IMR-90 (cell line): ENCODE measurements around the gene AK1. TPM values are rescaled to one million over a fixed set of nuclear protein-coding genes. Genes with fewer than 3 reads are reported as not detected.

Experiments
- ATAC-seq: fragments of 200-7000 bp; cut with Tn5 transposase; 2 replicates; pipeline ENCODE4 v1.9.1; 2020; ENCODE audit warnings: low read depth, mild to moderate bottlenecking, moderate library complexity
- BruUV-seq: library from RNA; stranded (reverse); fragments of 400-500 nt; replicated peaks from 2 replicates; lab custom pipeline; 2021; lab: Mats Ljungman, UMichigan
- CTCF ChIA-PET: fragments of 300-600 bp; formaldehyde crosslinking; extraction: SDS; loops from one replicate; lab custom pipeline; 2021; ENCODE audit warnings: antibody characterized with exemption; lab: Yijun Ruan, JAX
- POLR2A ChIA-PET: fragments of 300-600 bp; sonication (Branson Sonifier 250); formaldehyde crosslinking; loops from one replicate; lab custom pipeline; 2022; ENCODE audit warnings: antibody characterized with exemption; ENCODE audit not compliant: unreplicated experiment; lab: Charles Lee
- DNase-seq: peaks from one replicate; pipeline ENCODE4 v3.0.0; 2013
- H2AFZ ChIP-seq: replicated peaks from 2 replicates; pipeline ENCODE3; 2013; ENCODE audit warnings: low read length, mild to moderate bottlenecking; ENCODE audit not compliant: poor library complexity
- H2AK5ac ChIP-seq: 2 replicates; pipeline ENCODE4 v1.6.1; 2013; ENCODE audit warnings: low read depth, low read length, inconsistent platforms
- H2AK9ac ChIP-seq: replicated peaks from 2 replicates; pipeline ENCODE3; 2013; ENCODE audit warnings: mild to moderate bottlenecking, low read depth, low read length, moderate library complexity; ENCODE audit not compliant: poor library complexity
- H2BK120ac ChIP-seq: 2 replicates; pipeline ENCODE4 v1.6.1; 2013; ENCODE audit warnings: low read depth, low read length, inconsistent platforms
- H2BK15ac ChIP-seq: 3 replicates; pipeline ENCODE4 v1.6.1; 2013; ENCODE audit warnings: low read depth, low read length, inconsistent platforms
- H2BK20ac ChIP-seq: 2 replicates; pipeline ENCODE4 v1.6.1; 2013; ENCODE audit warnings: low read depth, mild to moderate bottlenecking, inconsistent platforms, low read length, moderate library complexity
- H2BK5ac ChIP-seq: 2 replicates; pipeline ENCODE4 v1.6.1; 2013; ENCODE audit warnings: mild to moderate bottlenecking, low read depth, low read length, inconsistent platforms; ENCODE audit not compliant: poor library complexity, severe bottlenecking
- H3K14ac ChIP-seq: replicated peaks from 2 replicates; pipeline ENCODE4 v1.6.1; 2013; ENCODE audit warnings: low read depth, low read length, inconsistent platforms
- H3K18ac ChIP-seq: 2 replicates; pipeline ENCODE4 v1.6.1; 2013; ENCODE audit warnings: low read depth, low read length, control low read depth
- H3K23ac ChIP-seq: 2 replicates; pipeline ENCODE4 v1.6.1; 2013; ENCODE audit warnings: low read depth, low read length, inconsistent platforms
- H3K27ac ChIP-seq: 2 replicates; pipeline ENCODE4 v1.5.1; 2013; ENCODE audit warnings: mild to moderate bottlenecking, control low read depth, low read length; ENCODE audit not compliant: insufficient read depth
- H3K27me3 ChIP-seq: 2 replicates; pipeline ENCODE4 v1.6.1; 2013; ENCODE audit warnings: low read length; ENCODE audit not compliant: control insufficient read depth, insufficient read depth
- H3K36me3 ChIP-seq: 2 replicates; pipeline ENCODE4 v1.6.1; 2013; ENCODE audit warnings: low read length, mixed read lengths; ENCODE audit not compliant: control insufficient read depth, insufficient read depth
- H3K4ac ChIP-seq: 2 replicates; pipeline ENCODE4 v1.6.1; 2013; ENCODE audit warnings: low read depth, low read length, inconsistent platforms
- H3K4me1 ChIP-seq: 2 replicates; pipeline ENCODE4 v1.6.1; 2013; ENCODE audit warnings: low read length, mixed read lengths; ENCODE audit not compliant: control insufficient read depth, insufficient read depth
- H3K4me2 ChIP-seq: 2 replicates; pipeline ENCODE4 v1.6.1; 2013; ENCODE audit warnings: low read depth, mild to moderate bottlenecking, control low read depth, low read length, moderate library complexity
- H3K4me3 ChIP-seq: 2 replicates; pipeline ENCODE4 v1.5.1; 2013; ENCODE audit warnings: low read depth, mild to moderate bottlenecking, control low read depth, low read length, moderate library complexity; ENCODE audit not compliant: insufficient read depth
- H3K56ac ChIP-seq: 2 replicates; pipeline ENCODE4 v1.6.1; 2013; ENCODE audit warnings: low read length, inconsistent platforms; ENCODE audit not compliant: insufficient read depth; ENCODE audit errors: extremely low read depth
- H3K79me1 ChIP-seq, 2 experiments: 2 replicates each; pipeline ENCODE4 v1.6.1; 2013; ENCODE audit warnings: low read length in 2 of 2, inconsistent platforms in 1 of 2, low read depth in 1 of 2
- H3K9ac ChIP-seq: 2 replicates; pipeline ENCODE4 v1.6.1; 2013; ENCODE audit warnings: low read depth, low read length, control low read depth
- H3K9me1 ChIP-seq: 2 replicates; pipeline ENCODE4 v1.6.1; 2013; ENCODE audit warnings: low read length, inconsistent platforms; ENCODE audit not compliant: insufficient read depth
- H3K9me3 ChIP-seq: 2 replicates; pipeline ENCODE4 v1.6.1; 2013; ENCODE audit warnings: low read length; ENCODE audit not compliant: control insufficient read depth, insufficient read depth
- H4K20me1 ChIP-seq: 2 replicates; pipeline ENCODE4 v1.6.1; 2013; ENCODE audit warnings: low read length, inconsistent platforms; ENCODE audit not compliant: insufficient read depth
- H4K5ac ChIP-seq: 2 replicates; pipeline ENCODE4 v1.6.1; 2013; ENCODE audit warnings: mild to moderate bottlenecking, low read depth, low read length, control low read depth
- H4K8ac ChIP-seq, 2 experiments: 2 replicates each; pipeline ENCODE4 v1.6.1; 2013; ENCODE audit warnings: low read depth in 2 of 2, low read length in 2 of 2, control low read depth in 1 of 2, inconsistent platforms in 1 of 2
- H4K91ac ChIP-seq: 2 replicates; pipeline ENCODE4 v1.6.1; 2013; ENCODE audit warnings: low read depth, low read length, inconsistent platforms; ENCODE audit not compliant: insufficient read depth
- BHLHE40 ChIP-seq: fragments of 150-350 bp; IDR thresholded peaks from 2 replicates; pipeline ENCODE4 v1.6.1; 2016; ENCODE audit warnings: mild to moderate bottlenecking, low read depth, low read length
- CTCF ChIP-seq: conservative IDR thresholded peaks from 2 replicates; pipeline ENCODE4 v1.5.1; 2012; ENCODE audit warnings: mild to moderate bottlenecking, low read depth, low read length, improper control_type of control experiment
- ELK1 ChIP-seq: fragments of 150-350 bp; IDR thresholded peaks from 2 replicates; pipeline ENCODE4 v1.6.1; 2016; ENCODE audit warnings: low read depth, mild to moderate bottlenecking, low read length, moderate library complexity, borderline replicate concordance
- FOS ChIP-seq: fragments of 150-350 bp; IDR thresholded peaks from 2 replicates; pipeline ENCODE4 v1.6.1; 2016; ENCODE audit warnings: low read depth, low read length
- MAFK ChIP-seq: IDR thresholded peaks from 2 replicates; pipeline ENCODE4 v1.6.1; 2012; ENCODE audit warnings: low read depth, low read length, improper control_type of control experiment
- NFE2L2 ChIP-seq: fragments of 150-350 bp; IDR thresholded peaks from 2 replicates; pipeline ENCODE4 v1.6.1; 2016; ENCODE audit warnings: low read depth, mild to moderate bottlenecking, low read length
- POLR2A ChIP-seq: IDR thresholded peaks from 2 replicates; pipeline ENCODE4 v1.6.1; 2012; ENCODE audit warnings: mild to moderate bottlenecking, low read depth, low read length
- RCOR1 ChIP-seq: IDR thresholded peaks from 2 replicates; pipeline ENCODE4 v1.6.1; 2012; ENCODE audit warnings: mild to moderate bottlenecking, low read length, improper control_type of control experiment; ENCODE audit not compliant: insufficient replicate concordance
- SMC3 ChIP-seq: fragments of 150-350 bp; IDR thresholded peaks from 2 replicates; pipeline ENCODE4 v1.6.1; 2016; ENCODE audit warnings: low read depth, mild to moderate bottlenecking, antibody characterized with exemption, low read length, moderate library complexity
- WGBS, 2 experiments: methylation state at CpG; one replicate each; pipeline versions ENCODE4 v1.1.5 to v1.1.7; 2013; ENCODE audit warnings: missing lambda C conversion rate in 2 of 2; ENCODE audit not compliant: insufficient read length in 1 of 2; ENCODE audit errors: extremely low coverage in 2 of 2; 5-methylcytosine and 5-hydroxymethylcytosine counted together
- dilution Hi-C: fragments of 300-500 bp; cut with HindIII; formaldehyde crosslinking; loops from one replicate; pipeline ENCODE4 v1.14.3; 2018; ENCODE audit warnings: low sequenced_read_pairs; ENCODE audit not compliant: unreplicated experiment
- in situ Hi-C: fragments of 300-500 bp; cut with MboI; formaldehyde crosslinking; loops from 3 replicates; pipeline ENCODE4 v1.14.3; 2019; ENCODE audit warnings: low sequenced_read_pairs, inconsistent platforms, mixed read lengths
- intact Hi-C: fragments of 100-400 bp; cut with micrococcal nuclease; formaldehyde crosslinking; loops from 2 replicates; pipeline ENCODE4 v1.10.0; 2022
- polyA plus RNA-seq, 3 experiments: library from polyadenylated mRNA; depleted of rRNA; stranded (reverse); fragments of >200 nt; gene quantifications; 2 replicates each; pipeline ENCODE4 v1.2.3, GENCODE V29; 2012; ENCODE audit warnings: low replicate concordance in 1 of 3
- total RNA-seq: library from RNA; depleted of rRNA; stranded (reverse); fragments of >200 nt; gene quantifications from 2 replicates; pipeline ENCODE4 v1.2.3, GENCODE V29; 2012

The AK1 gene
- total and polyA plus RNA-seq, 2 of the 4 experiments (the other 2 are of a cell fraction), result 44.8 to 119 TPM

DNA sequence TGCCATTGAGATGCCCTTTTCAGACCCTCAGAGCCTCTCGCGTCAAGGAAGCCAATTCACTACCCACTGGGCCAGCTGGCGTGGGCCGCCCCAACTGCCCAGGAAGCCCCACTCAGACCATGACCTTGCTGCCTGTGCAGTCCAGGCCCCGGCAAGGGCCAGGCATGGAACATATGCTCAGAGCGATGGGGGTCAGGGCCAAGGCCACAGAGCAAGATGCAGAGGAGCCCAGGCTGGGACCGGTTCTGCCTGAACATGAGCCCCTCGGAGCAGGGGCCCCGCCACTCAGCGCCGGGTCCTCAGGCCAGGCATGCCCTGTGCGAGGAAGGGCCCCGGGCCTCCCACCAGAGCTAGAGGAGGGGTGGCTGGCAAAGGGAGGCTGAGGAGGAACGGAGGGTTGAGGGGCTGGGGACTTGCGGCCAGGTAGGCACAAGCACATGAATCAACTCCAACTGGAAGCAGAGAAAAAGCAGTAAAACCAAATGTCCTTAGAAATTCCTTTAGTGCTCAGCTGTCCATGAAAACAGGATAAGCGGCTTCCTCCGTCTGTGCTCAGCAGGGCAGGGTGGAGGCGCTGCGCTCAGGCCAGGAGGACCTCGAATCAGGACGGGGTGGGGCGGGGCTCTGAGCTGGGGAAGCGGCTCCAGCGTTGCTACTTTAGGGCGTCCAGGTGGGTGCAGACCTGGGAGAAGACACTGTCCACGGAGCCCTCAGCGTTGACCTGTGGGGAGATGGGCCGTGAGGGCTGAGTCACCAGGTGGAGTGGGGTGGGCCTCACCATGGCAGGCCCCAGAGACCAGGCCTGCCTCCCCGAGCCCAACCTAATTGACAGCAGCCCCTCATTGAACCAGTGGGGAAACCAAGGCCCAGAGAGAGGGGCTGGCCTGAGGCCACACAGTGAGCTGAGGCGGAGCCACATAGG is 9.9 kb downstream of the AK1 start:
- Histone ChIP-seq H4K5ac (no peak overlapping the region), H2BK120ac (no peak overlapping the region), H2BK5ac (no peak overlapping the region), H3K18ac (no peak overlapping the region), H3K36me3 (peaks cover 31% of the 10 kb centered on the region), H3K27ac (no peak overlapping the region), H4K8ac (no peak overlapping the region), H3K4ac (no peak overlapping the region), H2AFZ (no peak overlapping the region), H2BK20ac (no peak overlapping the region), H2AK5ac (no peak overlapping the region), H3K9ac (no peak overlapping the region), H3K27me3 (no peaks in the 10 kb centered on the region), H3K4me3 (no peak overlapping the region), H3K79me1 (no peaks in the 10 kb centered on the region), H3K14ac (no peak overlapping the region), H3K4me1 (no peaks in the 10 kb centered on the region), H3K56ac (no peak overlapping the region), H3K9me1 (peaks cover 3% of the 10 kb centered on the region; the same call in 1 of the 2 replicates), H3K9me3 (no peaks in the 10 kb centered on the region), H4K91ac (no peak overlapping the region), H2AK9ac (peak overlapping the region; percentile 50), H3K4me2 (no peak overlapping the region), H2BK15ac (no peak overlapping the region), H3K23ac (no peak overlapping the region), H4K20me1 (0 out of 2 replicates have a peak, but pooled peaks cover 3% of the 10 kb centered on the region)
- DNase-seq (no peak), ATAC-seq (no peak)
- WGBS, 2 experiments, result 95% methylated on average over 13 of the region's 30 CpGs; no CpG with 5 or more reads in 1 of the 2 experiments
- TF ChIP-seq MAFK, result no peak
- no peak for TF ChIP-seq SMC3
- no peak for TF ChIP-seq ELK1
- no peak for TF ChIP-seq RCOR1
- no peak for TF ChIP-seq BHLHE40
- no peak for TF ChIP-seq CTCF
- no peak for TF ChIP-seq FOS
- no peak for TF ChIP-seq POLR2A
- TF ChIP-seq NFE2L2, result no peak
- intact Hi-C loops (no loop called here), in situ Hi-C loops (no loop called here), dilution Hi-C loops (no loop called here)
- POLR2A ChIA-PET, result no interaction called here
- BruUV-seq, result no TSS peak
- CTCF ChIA-PET, result no interaction called here
